Measurements from ENCODE around the gene AKNAD1. TPM values are rescaled to one million over a fixed set of nuclear protein-coding genes. Genes with fewer than 3 reads are reported as not detected.

AKNAD1 gene
- total and polyA plus RNA-seq, 2 of the 8 experiments (the other 6 are each of a cell fraction or from before 2014, with no cell fraction given), result not detected

GRCh38 chr1:108845991-108846390, 10.9 kb downstream of the AKNAD1 start (continued):
- TF ChIP-seq TBP (IDR thresholded peaks at IDR 0.05; ENCODE audit: low read depth, low read length), result no peak
